Pulmonary artery endothelial cell (primary cell): ENCODE measurements around the gene PCDHAC1. TPM values are rescaled to one million over a fixed set of nuclear protein-coding genes. Genes with fewer than 3 reads are reported as not detected.
A peak's percentile ranks its signal among the peaks of the same experiment; 100 is the strongest.
"Not testable (repeated sequence)": the region's sequence is repeated elsewhere in the genome, so short reads cannot be mapped to it uniquely, and the experiment has no call there.

Source experiments
- DNase-seq: peaks from one replicate; pipeline ENCODE4 v3.0.0-alpha.2; 2011; ENCODE audit warnings: low read depth, low spot score
- total RNA-seq: library from RNA; depleted of rRNA; stranded (reverse); fragments of >200 nt; gene quantifications from 2 replicates; pipeline ENCODE4 v1.2.3, GENCODE V29; 2014

PCDHAC1 gene, protein sequence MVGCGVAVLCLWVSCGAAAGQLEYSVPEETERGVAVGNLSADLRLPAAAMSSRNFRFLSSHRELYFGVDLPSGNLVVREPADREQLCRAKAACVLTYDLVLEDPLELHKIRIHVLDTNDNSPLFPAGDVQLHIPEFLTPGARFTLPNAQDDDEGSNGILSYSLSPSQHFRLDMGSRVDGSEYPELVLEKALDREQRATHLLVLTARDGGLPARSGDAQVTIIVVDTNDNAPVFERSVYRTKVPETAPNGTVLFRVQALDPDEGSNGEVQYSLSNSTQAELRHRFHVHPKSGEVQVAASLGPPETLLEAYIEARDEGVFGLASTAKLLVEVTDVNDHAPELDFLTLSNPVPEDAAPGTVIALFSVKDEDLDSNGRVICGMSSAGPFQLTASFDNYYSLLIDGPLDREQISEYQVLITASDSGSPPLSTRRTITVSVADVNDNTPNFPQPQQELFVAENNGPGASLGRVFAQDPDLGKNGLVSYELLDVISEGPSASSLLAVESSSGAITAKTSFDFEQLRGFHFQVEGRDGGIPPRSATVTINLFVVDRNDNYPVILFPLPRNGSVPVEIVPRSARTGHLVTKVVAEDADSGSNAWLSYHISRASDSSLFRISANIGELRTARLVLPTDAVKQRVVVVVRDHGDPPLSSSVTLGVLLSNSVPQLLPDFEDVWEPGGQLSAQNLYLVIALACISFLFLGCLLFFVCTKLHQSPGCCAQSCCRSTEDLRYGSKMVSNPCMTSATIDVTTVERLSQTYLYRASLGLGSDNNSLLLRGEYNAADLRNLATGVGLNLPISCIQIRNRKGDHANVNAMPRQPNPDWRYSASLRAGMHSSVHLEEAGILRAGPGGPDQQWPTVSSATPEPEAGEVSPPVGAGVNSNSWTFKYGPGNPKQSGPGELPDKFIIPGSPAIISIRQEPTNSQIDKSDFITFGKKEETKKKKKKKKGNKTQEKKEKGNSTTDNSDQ
- total RNA-seq: 0.07 TPM in 2 replicates

GRCh38 chr5:140925806-140926442, at the start of gene PCDHAC1:
Gene PCDHAC1, plus strand, starts transcription at chr5:140926299. Its CDS starts 594 bp downstream, at chr5:140926893.
- no peak for DNase-seq

DNA sequence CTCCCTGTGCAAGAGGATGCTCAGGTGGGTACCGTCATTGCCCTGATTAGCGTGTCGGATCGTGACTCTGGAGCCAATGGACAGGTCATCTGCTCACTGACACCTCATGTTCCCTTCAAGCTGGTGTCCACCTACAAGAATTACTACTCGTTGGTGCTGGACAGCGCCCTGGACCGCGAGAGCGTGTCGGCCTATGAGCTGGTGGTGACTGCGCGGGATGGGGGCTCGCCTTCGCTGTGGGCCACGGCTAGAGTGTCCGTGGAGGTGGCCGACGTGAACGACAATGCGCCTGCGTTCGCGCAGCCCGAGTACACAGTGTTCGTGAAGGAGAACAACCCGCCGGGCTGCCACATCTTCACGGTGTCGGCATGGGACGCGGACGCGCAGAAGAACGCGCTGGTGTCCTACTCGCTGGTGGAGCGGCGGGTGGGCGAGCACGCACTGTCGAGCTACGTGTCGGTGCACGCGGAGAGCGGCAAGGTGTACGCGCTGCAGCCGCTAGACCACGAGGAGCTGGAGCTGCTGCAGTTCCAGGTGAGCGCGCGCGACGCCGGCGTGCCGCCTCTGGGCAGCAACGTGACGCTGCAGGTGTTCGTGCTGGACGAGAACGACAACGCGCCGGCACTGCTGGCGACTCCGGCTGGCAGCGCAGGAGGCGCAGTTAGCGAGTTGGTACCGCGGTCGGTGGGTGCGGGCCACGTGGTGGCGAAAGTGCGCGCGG, 49.4 kb upstream of the PCDHAC1 start:
- DNase-seq: not testable (repeated sequence)

- no peak for DNase-seq
Observed at GRCh38 chr5:140877262-140877581, 48.9 kb upstream of the PCDHAC1 start.

- DNase-seq: no peak
Observed at GRCh38 chr5:140881889-140882590, 44.1 kb upstream of the PCDHAC1 start, which contains the start of gene PCDHA13. Gene PCDHA13, plus strand, starts transcription at chr5:140882124. Its CDS starts 145 bp downstream, at chr5:140882269.

GRCh38 chr5:140882591-140882899, 43.6 kb upstream of the PCDHAC1 start:
- DNase-seq: no peak

GRCh38 chr5:140883373-140883772, 42.7 kb upstream of the PCDHAC1 start:
- no peak for DNase-seq

GRCh38 chr5:140883927-140884697, 42.0 kb upstream of the PCDHAC1 start:
- no peak for DNase-seq

DNA sequence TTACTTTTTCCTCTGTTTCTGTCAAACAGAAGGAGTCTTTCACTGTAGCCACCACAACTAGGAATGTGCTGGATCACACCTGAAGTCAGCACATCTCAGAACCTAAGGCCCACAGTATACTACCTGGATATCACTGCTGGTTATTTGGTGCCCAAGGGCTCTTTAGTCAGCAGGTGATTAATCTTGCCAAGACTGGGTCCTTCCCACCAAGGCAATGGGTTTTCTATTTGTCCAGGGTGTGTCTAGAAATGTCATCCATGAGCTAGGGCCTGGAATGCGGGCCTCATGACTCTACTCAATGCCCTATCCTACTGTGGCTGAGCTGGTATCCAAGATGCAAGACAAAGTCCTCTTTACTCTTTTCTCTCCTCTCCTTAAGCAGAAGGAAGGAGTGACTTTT, 9.8 kb upstream of the PCDHAC1 start:
- no peak for DNase-seq

DNA sequence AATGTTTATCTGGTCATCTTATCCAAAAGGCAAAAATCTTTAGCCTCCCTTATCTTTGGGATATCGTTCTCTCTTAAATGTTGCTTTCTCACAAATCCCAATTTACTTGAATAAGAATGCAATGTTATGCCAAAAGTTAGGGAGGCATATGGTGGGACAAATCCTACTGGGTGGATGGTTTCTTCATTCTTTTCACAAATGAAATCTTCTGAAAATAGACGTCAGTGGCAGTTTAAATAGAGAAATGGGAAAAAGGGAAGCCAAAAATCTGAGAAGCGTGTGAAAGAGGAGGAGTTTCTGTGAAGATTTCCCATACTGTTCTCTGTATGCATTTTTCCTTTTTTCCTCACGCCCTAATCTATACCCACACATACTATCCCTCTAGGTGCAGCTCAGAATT, 2.5 kb upstream of the PCDHAC1 start:
- no peak for DNase-seq

GRCh38 chr5:140926443-140927227, 536 bp downstream of the PCDHAC1 start:
- peak; percentile 30 for DNase-seq

GRCh38 chr5:140927228-140927573, 1.1 kb downstream of the PCDHAC1 start:
- no peak for DNase-seq

GRCh38 chr5:140934964-140935606, 9.0 kb downstream of the PCDHAC1 start:
- DNase-seq: no peak

DNA sequence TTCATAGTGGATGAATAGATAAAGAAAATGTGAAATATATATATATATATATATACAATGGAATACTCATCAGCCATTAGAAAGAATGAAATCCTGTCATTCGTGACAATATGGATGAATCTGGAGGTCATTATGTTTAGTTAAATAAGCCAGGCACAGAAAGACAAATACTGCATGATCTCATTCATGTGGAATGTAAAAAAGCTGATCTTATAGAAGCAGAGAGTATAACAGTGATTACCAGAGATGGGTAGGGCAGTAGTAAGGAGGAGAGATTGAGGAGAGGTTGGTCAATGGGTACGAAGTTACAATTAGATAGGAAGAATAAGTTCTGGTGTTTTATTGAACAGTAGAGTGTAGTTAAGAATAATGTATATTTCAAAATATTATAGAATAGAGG, 20.5 kb downstream of the PCDHAC1 start:
- DNase-seq: no peak

- no peak for DNase-seq
Observed at GRCh38 chr5:140951636-140952035, 25.5 kb downstream of the PCDHAC1 start.

DNA sequence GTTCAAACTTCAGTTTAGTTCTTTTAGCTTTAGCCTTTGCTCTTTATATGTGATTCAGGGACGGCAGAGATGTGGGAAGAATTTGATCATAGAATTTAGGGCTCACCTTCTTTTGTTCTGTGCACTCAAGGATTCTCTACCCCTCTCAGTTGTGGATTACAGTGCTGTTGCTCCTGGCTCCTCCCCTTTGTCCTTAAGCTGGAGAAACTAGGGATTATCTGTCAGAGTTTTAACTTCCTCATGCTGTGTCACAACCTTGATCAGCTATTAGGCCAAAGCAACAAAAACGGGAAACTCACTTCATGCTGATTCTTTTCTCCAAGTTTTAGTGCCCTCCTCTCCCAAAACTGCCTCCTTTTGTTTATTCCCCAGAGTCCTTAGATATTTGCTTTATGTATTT, 27.1 kb downstream of the PCDHAC1 start:
- DNase-seq: no peak

- no peak for DNase-seq
Observed at GRCh38 chr5:140962190-140962589, 36.1 kb downstream of the PCDHAC1 start.

DNA sequence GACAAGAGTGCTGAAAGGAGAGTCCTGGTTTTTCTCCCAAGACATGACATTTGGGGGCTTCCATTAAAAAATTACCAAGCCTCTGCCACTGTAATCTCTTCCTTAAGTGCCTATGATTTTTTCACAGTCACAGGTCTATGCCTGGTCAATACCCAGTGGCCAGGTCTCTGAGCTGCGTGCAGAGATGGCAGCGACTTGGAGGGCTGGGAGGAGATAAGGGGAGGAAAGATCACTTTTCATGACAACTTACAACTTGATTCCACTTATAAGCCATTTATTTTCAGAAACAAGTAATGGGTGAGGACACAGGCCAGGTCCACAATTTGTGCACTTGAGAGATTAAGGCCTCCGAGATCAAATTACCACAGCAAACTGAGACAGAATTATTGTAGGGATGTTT, 38.3 kb downstream of the PCDHAC1 start:
- no peak for DNase-seq

GRCh38 chr5:140965905-140966292, 39.8 kb downstream of the PCDHAC1 start:
- DNase-seq: no peak
